Placental epithelial cell (primary cell): ENCODE results near the gene KCNJ3. TPM values are rescaled to one million over a fixed set of nuclear protein-coding genes. Genes with fewer than 3 reads are reported as not detected.

Experiments
- total RNA-seq: library from RNA; depleted of rRNA; stranded (reverse); fragments of >200 nt; gene quantifications from 2 replicates; pipeline ENCODE4 v1.2.3, GENCODE V29; 2012

Gene KCNJ3, protein sequence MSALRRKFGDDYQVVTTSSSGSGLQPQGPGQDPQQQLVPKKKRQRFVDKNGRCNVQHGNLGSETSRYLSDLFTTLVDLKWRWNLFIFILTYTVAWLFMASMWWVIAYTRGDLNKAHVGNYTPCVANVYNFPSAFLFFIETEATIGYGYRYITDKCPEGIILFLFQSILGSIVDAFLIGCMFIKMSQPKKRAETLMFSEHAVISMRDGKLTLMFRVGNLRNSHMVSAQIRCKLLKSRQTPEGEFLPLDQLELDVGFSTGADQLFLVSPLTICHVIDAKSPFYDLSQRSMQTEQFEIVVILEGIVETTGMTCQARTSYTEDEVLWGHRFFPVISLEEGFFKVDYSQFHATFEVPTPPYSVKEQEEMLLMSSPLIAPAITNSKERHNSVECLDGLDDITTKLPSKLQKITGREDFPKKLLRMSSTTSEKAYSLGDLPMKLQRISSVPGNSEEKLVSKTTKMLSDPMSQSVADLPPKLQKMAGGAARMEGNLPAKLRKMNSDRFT
- total RNA-seq, result not detected in 2 replicates

GRCh38 chr2:154698296-154698720 is at the start of gene KCNJ3:
KCNJ3 (plus strand) TSS chr2:154698695; CDS start chr2:154698776, 81 bp downstream.

